ENCODE results near the gene USP24.

Gene USP24

DNA sequence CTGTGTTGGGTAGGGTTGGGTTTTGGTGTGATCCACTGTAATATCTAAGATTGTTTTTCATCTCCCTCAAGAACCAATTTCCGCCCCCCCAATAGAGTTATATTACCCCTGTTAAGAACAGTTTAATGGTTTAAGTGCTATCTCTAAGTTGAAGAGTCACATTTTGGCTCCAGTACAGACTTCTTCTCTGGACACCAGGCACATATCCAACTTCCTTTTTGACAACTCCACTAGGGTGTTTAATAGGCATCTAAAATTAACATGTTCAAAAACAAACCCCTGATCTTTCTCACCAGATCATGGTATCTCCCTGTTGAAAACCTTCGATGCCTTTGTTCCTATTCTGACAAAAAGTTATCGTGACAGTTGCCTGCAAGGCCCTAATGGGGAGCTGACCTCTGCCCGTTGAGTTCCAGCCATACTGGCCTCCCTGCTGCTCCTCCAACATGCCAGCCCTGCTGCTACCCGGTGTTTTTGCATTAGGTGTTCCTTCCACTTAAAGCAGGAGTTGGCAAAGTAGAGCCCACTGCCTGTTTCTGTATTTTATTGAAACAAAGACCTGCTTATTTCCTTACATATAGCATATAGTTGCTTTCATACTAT, 18.6 kb downstream of the USP24 start:
- peak; percentile 92 for DNase-seq

DNA sequence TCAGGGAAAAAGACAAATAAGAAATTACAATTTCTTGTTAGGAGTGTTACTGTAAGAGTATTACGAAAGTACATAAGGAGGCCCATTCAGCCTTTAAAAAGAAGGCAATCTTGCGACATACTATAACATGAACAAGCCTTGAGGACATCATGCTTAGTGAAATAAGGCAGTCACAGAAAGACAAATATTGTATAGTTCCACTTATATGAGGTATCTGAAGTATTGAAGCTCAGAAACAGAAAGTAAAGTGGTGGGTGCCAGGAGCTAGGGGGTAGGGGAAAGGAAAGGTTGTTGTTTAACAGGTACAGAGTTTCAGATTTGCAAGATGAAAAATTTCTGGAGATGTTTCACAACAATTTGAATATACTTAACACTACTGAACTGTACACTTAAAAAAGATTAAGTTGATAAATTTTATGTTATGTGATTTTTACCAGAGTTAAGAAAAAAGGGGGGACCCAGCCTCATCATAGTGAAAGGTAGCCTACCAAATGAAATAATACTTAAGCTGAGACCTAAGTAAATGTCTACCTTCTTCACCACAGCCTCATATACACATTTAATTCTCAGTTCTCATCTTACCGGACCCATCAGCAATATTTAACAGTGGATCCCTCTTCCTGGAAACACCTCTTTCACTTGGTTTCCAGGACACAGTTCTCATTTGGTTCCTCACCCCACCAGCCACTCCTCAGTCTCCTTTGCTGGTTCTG, 19.5 kb downstream of the USP24 start:
- no peak for DNase-seq

DNA sequence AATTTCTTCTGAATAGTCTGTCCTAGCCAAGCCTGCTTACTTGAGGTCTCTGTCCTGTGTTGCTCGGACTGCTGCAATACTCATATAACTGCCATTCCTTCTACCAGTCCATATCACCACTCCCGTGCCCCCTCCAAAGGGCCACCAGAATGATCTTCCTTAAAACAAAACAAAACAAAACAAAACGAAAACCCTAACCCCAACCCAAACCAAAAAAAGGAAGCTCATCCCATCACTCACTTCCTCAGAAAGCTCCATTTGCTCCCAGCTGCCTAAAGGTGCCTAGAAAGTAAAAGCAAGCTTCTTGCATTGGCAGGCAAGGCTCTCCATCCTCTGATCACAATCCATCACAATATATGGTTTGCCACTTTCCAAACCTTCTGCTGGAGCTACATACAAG, 20.3 kb downstream of the USP24 start:
- no peak for DNase-seq

DNA sequence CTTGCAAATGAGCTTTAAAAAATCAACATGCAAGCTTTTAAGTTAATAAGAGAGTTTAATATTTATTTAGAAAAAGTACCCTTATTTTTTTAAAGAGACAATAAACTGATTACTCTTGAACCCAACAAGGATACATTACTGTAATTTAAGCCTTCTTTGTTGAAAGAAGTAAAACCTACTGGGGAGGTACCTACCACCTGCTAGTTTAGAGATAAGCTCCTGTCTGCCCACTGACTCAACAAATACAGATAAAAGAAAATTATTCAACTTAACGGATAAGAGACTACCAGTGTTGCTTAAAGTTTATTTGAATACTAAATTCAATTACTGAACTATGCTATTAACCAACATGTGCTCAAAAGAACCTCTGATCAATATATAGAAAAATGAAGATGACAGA, 23.1 kb downstream of the USP24 start:
- DNase-seq = peak; percentile 84

DNA sequence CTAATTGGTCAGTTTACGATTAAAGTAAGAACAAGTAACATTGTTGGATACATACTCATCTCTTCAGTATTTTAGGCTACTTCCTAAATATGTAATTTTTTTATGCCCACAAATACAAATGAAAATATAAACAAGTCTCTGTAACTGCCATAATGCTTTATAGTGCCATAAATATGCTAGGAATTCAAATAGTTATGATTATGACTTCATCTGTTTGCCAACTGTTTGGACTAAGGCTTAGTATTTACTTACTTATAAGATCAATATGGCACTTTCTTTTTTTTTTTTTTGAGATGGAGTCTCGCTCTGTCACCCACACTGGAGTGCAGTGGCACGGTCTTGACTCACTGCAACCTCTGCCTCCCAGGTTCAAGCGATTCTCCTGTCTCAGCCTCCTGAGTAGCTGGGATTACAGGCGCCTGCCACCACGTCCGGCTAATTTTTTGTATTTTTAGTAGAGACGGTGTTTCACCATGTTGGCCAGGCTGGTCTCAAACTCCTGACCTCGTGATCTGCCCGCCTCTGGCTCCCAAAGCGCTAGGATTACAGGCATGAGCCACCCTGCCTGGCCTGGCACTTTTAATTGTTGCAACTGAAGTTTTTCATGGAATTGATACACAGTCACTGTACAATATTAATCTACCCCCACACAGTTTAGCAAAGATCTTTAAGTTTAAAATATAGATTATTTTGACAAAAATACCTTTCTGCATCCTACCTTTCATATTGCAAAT, 23.8 kb downstream of the USP24 start:
- peak; percentile 21 for DNase-seq

DNA sequence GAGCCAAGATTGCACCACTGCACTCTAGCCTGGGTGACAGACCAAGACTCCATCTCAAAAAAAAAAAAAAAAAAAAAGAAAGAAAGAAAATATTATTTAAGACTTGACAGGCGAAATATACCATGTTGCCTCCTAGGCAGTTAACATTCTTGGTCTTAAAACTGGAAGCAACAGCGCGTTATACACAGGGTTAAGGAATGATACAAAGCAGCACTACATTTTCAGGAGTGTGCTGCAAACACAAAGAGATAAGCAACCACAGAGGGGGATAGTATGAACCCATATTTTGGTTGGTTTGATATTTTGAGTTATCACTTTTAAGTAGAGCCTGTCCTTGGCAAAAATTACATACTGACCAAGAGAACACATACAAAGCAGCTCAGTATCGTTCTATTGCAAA, 25.1 kb downstream of the USP24 start:
- DNase-seq = peak; percentile 92

DNA sequence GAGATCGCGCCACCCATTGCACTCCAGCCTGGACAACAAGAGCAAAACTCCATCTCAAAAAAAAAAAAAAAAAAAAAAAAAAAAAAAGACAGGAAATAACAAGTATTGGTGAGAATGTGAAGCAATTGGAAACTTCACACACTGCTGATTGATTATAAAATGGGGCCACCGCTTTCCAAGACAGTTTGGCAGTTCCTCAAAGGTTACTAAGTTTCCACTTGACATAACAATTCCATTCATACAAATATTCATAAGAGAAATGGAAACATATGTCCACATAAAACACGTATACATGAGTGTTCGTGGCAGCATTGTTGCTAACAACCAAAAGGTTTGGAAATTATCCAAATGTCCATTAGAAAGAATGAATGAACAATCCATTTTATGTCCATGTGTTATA, 26.3 kb downstream of the USP24 start:
- DNase-seq = no peak

DNA sequence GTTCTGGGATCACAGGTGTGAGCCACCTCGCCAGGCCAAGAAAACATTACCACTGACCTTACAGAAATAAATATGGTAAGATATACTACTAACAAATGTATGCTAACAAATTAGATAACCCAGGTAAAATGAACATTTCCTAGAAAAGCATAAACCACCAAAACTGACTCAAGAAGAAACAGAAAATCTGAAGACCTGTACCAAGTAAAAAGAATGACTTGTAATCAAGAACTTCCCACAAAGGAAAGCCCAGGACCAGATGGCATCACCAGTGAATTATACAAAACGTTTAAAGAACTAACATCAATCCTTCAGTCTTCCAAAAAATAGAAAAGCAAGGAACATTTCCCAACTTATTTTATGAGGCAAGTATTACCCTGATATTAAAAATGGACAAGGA, 29.3 kb downstream of the USP24 start:
- DNase-seq = peak; percentile 20

DNA sequence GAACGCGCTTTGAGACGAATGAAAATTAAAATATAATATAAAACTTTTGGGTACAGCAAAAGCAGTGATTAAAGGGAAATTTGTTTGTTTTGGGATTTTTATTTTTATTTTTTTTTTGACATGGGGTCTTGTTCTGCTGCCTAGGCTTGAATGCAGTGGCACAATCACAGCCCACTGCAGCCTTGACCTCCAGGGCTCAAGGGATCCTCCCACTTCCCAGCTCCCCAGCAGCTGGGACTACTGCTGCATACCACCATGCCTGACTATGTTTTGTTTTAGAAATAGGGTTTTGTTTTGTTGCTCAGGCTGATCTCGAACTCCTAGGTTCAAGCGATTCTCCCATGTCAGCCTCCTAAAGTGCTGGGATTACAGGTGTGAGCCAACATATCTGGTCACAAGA, 30.3 kb downstream of the USP24 start:
- DNase-seq = no peak

DNA sequence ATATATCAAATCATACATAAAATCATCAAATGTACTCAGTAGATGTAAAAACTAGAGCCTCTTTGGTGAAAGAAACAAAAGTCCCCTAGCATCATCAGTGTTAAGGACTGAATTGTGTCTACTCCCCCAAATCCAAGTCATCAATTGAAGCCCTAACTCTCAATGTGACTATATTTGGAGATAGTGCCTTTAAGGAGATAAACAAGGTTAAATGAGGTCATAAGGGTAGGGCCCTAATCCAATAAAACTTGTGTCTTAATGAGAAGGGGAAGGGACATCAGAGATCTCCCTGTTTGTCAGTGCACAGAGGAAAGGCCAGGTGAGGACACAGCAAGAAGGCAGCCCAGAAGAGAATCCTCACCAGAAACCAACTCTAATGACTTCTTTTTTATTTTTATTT, 33.5 kb downstream of the USP24 start:
- peak; percentile 75 for DNase-seq

DNA sequence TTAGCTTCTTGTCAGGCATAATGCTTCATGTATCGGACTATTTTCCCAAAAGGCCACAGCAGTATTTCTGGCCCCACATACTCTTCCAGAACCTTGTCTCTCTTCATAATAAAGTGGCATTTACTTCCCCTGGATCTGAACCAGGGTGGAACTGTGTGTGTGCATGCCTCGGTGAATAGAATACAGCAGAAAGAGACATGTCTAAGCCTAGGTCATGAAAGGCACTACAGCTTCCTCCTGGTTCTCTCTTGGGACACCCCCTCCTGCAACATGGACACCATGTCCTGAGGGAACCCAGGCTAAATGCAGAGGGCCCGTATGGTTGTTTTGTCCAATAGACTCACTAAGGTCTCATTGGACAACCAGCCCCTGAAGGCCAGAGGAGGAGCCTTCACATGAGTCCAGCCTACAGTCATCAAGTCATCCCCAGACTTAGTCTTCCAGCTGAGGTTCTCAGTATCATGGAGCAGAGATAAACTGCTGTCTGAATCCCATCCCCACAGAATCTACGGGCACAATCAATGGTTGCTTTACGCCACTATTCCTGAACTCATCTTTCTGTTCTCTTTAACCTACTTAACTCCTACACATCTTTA, 35.0 kb downstream of the USP24 start:
- peak; percentile 39 for DNase-seq

DNA sequence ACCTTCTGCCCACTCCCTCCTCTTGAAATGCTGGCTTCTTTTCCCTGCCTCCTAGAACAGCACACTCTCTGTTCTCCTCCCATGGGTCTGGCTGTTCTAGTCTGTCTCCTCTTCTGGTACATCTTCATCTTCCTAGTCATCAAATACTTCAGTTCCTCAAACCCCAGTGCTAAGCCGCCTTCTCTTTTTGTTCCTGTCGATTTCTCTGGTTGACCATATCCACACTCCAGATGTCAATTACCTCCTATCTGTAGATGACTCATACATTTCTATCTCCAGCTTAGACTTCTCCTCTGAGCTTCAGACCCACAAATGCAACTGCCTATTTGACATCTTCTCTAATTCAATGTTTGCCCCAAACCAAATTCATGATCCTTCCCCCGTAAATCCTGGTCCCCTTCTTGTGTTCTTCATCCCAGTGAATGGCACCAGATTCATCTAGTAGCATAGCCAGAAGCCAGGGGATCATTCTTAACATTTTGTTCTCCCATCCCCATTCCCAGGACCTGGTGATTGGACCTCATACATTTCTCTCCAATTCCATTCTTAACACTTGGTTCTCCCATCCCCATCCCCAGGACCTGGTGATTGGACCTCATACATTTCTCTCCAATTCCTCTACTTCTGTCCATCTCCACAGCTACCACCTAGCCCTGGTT, 35.9 kb downstream of the USP24 start:
- peak; percentile 85 for DNase-seq

DNA sequence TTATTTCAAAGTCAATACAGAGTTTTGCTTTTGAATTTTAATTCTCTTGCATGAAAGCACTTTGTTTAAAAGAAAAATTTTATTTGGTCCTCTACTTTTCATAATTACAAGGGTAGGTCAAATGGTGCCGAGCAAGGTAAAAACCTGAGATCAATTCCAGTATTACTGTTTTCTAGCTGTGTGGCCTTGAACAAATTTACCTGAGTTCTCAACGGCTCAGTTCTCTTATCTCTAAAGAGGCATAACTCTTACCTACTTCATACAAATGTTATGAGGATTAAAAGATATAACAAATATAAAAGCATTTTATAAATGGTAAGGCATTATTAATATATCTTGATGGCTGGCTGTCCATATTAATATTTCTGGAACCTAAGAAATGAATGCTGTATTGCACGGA, 42.5 kb downstream of the USP24 start:
- DNase-seq = no peak

DNA sequence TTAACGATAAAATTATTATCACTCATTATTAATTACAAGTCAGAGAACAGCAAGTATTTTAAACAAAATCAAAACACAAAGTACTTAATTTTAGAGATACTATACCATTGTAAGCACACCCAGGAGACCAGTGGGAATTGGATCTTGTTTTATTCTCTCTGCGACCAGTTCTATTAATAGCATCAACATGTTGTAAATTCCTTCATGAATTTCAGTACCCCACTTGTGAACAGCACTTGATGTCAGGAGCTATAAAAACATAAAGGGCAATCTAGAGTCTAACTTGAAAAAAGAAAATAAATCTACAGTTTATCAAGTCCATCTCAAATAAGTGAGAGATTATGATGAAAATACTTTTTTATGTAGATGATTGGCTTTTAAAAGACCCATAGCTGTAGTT, 42.9 kb downstream of the USP24 start:
- no peak for DNase-seq

DNA sequence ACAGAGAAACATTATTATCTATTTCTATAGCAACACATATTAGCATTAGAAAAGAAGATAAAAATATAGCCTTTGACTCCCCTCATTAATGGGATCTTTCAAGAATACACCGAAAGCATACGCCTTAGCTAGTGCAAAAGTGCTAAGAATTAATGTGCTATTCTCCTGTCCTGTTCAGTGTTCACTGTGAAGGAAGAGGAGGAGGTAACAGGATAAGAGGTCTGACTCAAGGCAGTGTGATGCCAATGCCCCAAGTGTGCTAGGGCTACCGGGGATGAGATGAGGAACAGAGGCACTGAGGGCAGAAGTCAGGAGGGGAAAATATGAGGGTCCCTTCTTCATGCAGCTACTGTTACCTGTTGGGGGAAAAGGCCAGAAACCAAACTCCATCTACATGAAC, 43.5 kb downstream of the USP24 start:
- DNase-seq = no peak

DNA sequence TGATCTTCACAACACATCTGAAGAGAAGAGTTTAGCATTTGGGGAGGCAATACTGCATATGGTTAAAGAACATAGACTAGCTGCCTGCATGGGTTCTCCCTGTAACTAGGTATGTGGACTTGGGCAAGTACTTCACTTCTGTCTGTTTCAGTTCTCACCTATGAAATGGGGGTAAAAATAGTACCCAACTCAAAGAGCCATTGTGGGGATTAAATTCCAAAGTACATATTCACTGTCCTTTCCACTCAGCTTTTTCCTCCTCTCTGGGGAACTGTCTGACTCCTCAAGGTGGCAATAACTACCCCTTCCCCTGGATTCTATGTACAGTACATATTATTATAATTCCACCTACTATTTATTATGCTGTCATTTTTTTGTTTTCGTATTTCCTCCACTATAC, 44.7 kb downstream of the USP24 start:
- DNase-seq = no peak

DNA sequence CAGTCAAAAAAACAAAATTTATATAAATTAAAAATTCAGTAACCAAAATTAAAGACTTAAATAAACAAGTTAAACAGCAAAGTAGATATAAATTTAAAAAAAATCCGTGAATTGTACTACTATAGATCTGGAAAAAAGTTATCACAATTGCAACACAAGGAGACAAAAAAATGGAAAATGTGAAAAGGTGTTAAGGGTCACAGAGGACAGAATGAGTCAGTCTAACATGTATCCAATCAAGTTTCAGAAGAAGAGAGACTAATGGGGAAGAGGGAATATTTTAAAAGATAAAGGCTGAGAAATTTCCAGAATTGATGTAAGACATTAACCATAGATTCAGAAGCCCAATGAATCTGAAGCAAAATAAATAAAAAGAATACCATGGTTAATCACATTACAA, 46.0 kb downstream of the USP24 start:
- DNase-seq = no peak

DNA sequence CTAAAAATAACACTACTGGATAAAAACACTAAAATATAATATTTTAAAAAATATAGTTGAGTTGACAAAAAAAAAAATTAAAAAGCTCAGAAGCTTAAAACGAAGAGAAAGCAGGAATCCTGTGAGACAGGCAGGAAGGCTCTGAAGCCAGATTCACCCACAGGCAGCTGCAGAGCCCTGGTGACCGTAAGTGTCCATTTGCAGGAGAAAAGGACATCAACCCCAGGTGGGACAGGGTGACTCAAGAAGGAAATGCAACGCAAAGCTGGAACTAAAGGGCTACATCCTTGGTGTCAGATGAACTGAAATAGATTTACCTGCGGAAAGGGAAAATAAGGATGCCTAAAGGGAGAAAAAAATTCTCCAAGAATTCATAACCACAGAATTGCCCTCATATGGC, 46.8 kb downstream of the USP24 start:
- DNase-seq = no peak

DNA sequence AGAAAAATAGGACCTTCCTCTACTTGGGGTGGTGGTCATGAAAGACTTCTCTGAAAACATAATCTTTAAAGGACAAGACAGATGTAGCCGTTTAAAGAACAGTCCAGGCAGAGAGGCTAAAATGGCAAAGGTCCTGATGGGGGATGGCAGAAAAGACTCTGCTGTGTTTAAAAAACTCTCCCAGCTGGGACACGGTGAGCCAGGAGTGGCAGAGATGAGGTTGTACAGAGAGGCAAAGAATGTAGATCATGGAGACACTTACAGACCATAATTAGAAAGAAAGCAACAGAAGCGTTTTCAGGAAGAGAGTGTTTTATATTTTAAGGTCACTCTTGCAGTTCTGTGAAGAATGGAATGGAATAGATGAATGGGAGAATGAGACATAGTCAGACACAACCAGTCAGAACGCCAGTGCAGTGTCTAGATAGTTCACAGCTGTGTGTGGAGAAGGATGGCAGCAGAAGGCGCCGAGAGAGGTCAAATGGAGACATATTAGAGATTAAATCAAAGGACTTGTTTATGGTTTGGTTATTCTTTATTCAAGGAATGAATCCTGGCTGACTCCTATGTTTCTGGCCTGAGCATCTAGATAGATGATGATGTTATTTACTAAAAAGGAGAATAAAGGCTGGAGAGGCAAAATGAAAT, 47.8 kb downstream of the USP24 start:
- DNase-seq = no peak

DNA sequence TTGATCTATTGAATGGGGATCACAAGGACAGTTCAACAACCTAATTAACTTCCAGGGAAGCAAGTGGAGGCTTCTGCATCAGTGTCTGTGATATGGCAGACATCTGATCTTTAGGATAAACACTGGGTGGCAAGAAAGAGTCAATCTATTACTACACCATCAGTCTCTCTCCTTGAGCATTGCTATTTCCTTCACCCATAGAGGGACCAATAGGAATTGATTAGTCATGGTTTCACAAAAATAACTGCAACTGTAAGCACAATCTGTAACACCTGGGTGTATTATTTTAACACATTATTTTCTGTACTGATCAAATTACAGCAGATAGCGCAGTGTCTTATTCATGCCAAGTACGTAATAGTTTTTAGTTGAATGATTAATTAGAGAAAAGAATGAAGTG, 50.3 kb downstream of the USP24 start:
- peak; percentile 51 for DNase-seq

DNA sequence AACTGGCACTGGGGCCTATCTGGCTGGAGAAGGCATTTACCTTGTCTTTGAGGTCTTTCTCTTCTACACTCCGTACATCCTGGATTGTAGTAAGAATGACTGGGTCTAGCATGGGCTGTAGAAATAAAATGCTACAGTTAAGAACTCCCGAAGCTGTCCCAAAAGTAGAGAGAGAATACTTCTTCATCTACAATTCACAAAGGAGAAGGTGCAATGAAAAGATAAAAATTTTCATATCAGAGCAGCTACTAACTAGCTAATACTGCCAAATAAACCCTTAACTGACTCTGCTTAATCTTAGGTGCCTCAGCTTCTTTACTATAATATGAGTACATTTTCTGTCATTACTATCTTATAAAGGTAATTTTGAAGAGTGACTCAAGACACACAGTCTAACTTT, 55.6 kb downstream of the USP24 start:
- DNase-seq = peak; percentile 69

DNA sequence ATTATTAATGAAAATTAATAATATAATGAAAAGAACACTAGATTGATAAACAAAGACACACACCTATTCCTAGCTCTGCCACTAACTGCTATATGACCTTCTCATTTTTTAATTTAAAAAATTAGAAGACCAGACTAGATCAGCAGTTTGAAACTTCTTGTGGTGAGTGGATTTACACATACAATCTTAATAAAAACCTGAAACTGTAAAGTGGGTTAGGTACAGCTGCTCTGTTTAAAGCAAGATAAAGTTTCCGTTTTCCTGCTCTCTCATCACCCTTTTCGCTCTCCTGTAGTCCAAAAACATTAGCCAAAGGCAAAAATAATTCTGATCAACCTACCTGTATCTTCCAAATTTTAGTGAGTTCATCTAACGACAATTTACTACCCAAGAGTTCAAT, 58.6 kb downstream of the USP24 start:
- DNase-seq = no peak

DNA sequence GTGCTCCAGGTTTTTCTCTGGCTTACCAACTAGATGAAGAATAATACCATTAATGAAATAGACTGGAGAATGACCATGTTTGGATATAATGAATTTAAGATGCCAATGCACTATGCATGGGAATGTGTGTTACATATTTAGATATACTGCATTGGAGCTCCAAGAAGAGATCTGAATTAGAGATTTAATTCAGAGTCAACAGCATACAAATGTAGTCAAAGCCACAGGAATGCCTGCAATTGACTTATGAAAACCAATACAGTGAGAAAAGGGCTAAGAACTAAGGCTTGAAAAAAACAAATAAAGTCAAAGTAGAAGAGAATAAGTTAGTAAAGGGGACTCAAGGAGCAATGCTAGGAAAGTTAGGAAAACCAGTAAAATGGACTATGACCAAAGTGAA, 59.1 kb downstream of the USP24 start:
- no peak for DNase-seq

All from hematopoietic multipotent progenitor cell treated with erythropoietin and hydrocortisone succinate and interleukin-3 and kit ligand, for 8 days (in vitro differentiated cells).